GM18873 (cell line): ENCODE data around the gene LRP6.
A peak's percentile ranks its signal among the peaks of the same experiment; 100 is the strongest.
"Not testable (repeated sequence)": the region's sequence is repeated elsewhere in the genome, so short reads cannot be mapped to it uniquely, and the experiment has no call there.

Source experiments
- ATAC-seq: cut with Tn5 transposase; IDR thresholded peaks from one replicate; pipeline ENCODE4 v1.9.1; 2021; ENCODE audit warnings: mild to moderate bottlenecking, moderate library complexity, moderate number of reproducible peaks; ENCODE audit not compliant: unreplicated experiment, low FRiP score

LRP6 gene

GRCh38 chr12:12266873-12267741 is at the start of gene LRP6:
TSS of gene LRP6 (minus strand) at chr12:12267044. CDS start at chr12:12266735, 309 bp downstream.
- ATAC-seq: peak; percentile 47

- no peak for ATAC-seq
Measured at GRCh38 chr12:12315838-12316237, 49.0 kb upstream of the LRP6 start.

DNA sequence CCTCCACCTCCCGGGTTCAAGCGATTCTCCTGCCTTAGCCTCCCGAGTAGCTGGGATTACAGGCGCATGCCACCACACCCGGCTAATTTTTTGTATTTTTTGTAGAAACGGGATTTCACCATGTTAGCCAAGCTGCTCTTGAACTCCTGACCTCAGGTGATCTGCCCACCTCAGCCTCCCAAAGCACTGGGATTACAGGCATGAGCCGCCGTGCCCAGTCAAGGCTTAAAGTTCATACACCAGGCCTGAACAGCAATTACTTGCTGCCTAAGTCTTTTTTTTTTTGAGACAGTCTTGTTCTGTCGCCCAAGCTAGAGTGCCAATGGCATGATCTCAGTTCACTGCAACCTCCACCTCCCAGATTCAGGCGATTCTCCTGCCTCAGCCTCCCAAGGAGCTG is 43.9 kb upstream of the LRP6 start:
- ATAC-seq: not testable (repeated sequence)

DNA sequence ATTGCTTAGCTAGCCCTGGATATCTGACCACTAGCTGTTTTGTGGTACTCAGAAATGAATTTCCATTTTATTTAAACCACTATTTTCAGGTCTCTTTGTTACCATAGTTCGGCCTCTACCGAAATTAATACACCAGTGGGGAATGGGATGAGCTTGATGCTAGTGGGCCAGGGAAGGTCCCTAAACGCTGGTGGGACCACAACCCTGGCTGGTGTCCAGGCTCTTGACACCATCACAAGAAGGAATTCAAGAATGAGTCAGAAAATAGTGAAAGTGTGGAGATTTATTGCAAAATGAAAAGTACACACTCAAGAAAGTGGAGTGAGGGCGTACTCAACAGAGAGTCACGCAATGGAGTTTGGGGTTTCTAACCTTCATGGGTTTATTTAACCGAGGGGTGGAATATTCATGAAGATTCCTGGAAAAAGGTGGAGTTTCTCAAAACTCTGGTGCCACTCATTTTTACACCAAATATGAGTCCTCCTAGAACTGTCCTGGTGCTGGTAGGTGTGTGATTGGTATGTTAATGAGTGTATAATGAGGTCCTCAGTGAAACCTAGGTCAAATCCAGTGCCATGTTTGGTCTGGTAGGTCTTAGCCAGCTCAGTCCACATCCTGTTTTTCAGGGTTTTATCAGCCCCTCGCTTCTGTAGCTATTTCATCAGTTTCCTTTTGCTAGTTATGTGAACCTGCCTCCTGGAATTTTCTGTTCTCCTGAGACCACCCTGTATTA is 38.9 kb upstream of the LRP6 start:
- ATAC-seq: no peak

- ATAC-seq: no peak
Measured at GRCh38 chr12:12302976-12303375, 36.1 kb upstream of the LRP6 start.

- no peak for ATAC-seq
Measured at GRCh38 chr12:12301122-12301521, 34.3 kb upstream of the LRP6 start.

DNA sequence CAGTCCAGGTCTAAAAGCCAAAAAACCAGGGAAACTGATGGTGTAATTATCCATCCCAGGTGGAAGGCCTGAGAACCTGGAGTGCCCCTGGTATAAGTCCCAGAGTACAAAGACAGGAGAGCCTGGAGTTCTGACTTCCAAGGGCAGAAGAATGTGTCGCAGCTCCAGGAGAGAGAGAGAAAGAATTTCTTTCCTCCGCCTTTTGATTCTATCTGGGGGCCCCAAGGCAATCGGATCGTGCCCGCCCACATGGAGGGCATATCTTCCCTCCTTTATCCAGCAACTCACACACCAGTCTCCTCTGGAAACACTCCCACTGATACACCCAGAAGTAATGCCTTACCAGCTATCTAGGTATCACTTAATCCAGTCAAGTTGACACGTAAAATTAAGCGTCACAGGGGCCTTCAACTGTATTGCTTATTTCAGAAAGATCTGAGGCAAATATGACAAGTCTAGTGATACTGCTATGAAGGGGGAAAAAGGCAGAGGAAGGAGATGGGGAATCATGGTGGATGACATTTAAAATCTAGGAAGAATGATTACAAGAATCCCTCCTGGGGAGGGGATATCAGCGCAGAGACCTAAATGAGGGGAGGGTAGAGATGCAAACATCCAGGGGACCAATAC is 30.5 kb upstream of the LRP6 start:
- no peak for ATAC-seq

DNA sequence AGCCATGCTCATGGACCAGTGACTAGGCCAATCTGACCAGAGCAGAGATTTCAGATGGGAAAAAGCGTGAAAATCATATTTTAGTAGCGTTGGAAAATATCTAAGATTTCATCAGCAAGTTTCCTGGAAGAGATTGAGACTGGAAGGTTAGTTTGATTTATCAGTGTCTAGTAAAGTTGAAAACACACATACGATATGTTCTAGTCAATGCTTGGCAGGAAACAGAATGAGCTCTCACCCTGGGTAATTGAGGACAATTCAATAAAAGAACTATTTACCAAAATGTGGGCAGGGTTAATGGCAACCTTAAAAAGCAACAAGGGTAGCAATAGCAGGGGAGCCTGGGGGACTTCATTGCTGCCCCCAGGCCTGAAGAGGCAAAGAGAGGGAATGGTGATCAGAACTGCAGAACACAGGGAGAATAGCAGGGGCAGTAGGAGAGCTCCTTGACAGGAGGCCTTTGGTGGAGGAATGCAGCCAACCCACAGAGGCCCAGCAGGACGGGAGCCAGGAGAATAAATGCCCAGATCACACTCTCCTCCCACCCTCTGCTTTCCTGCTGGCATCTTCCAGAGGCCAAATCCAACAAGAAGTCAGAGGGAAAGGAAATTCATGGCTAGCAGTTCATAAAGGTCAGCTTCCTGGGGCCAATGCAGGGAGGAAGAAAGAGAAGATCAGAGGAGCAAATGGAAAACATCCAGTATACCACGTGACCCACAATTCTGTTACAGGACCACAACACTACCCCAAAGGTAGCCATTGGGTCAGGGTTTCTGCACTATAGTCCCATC is 27.6 kb upstream of the LRP6 start:
- ATAC-seq: no peak

- ATAC-seq: no peak
Measured at GRCh38 chr12:12290206-12290605, 23.4 kb upstream of the LRP6 start.

DNA sequence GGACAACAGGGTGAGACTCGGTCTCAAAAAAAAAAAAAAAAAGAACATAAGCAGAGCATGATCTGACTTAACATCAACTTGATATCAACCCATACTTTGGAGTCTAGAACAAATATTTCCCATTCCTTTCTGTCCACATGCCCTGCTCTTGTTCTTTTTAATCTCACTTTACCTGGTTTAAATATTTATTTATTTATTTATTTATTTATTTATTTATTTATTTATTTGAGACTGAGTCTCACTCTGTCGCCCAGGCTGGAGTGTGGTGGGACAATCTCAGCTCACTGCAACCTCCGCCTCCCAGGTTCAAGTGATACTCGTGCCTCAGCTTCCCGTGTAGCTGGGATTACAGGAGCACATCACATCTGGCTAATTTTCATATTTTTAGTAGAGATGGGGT is 19.6 kb upstream of the LRP6 start:
- no peak for ATAC-seq

DNA sequence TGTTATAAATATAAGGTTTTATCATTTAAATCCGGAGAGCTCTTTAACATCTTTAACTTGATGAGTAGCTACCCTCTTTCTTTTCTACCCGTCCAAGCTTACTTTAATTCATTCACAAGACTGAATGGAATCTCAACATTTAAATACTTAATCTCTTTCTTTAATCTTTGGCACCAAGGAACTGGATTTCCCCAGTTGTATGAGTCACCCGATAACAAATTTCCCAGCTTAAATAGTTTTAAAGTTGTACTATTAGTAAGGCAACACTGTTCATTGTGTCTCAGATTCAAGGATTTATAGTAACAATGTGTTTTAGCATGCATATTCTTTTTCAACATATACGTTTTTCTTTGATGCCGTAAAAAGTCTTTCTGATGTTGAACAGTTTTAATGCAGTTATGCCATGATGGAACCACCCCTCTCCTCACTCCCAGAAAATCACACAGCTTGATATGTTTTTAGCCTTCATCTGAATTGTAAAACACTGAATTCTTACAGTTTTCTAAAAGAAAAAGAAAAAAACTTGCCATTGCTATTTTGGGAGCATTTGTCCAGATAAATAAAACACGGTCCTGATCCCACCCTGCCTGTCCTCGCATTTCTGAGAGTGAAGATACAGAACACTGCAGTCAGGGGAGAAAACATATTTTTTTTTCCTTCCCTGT is 16.0 kb upstream of the LRP6 start:
- ATAC-seq: no peak

DNA sequence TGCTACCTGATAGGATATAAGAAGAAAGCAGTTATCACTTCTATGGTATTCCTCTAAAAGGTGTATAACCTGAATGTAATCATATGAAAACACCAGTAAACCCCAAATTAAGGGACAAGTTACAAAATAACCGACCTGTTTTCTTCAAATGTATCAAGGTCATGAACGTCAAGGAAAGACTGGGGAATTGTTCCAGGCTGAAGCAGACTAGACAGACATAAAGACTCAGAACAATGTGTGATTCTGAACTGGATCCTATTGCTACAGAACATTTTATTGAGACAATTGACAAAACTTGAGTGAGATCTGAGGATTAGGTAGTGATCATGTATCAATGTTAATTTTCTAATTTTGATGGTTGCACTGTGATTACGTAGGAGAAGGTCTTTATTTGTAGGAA is 15.4 kb upstream of the LRP6 start:
- no peak for ATAC-seq

- ATAC-seq: no peak
Measured at GRCh38 chr12:12281134-12281533, 14.3 kb upstream of the LRP6 start.

- no peak for ATAC-seq
Measured at GRCh38 chr12:12278899-12279298, 12.1 kb upstream of the LRP6 start.

DNA sequence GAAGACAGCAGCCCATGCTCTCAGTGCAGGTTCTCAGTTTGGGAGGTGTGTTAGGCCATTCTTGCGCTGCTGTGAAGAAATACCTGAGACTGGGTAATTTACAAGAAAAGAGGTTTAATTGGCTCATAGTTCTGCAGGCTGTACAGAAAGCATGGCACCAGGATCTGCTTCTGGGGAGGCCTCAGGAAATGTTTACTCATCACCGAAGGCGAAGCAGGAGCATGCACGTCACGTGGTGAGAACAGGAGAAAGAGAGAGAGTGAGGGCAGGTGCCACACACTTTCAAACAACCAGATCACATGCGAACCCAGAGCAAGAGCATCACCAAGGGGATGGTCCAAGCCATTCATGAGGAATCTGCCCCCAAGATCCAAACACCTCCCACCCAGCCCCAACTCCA is 9.0 kb upstream of the LRP6 start:
- ATAC-seq: no peak

GRCh38 chr12:12273291-12273957 is 6.6 kb upstream of the LRP6 start:
- ATAC-seq: no peak

DNA sequence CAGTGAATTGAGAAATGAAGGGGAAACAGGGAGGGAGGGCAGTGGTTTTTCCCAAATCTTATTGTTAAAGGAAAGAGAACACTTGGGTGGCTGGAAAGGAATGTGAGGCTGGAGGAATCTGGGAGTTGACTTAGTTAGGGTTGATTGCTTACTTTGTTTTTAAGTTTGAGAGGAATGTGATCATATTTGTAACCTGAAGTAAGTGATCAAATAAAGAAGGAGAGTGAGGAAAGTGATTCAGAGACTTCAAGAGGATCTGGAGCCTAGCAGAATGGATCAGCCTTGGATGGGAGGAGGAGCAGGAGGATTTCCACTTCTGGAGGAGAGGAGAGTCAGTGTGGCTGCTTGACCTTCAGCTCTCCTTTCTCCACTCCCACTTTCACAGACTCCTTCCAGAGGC is 6.0 kb upstream of the LRP6 start:
- ATAC-seq: no peak

DNA sequence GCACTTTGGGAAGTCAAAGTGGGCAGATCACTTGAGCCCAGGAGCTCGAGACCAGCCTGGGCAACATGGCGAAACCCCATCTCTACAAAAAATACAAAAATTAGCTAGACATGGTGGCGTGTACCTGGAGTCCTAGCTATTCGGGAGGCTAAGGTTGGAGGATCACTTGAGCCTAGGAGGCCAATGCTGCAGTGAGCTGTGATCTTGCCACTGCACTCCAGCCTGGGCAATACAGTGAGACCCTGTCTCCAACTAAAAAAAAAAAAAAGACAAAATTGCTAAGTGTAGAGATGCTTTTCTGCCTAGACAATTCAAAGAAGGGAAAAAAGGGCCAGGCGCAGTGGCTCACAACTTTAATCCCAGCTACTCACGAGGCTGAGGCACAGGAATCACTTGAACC is 3.4 kb upstream of the LRP6 start:
- no peak for ATAC-seq

DNA sequence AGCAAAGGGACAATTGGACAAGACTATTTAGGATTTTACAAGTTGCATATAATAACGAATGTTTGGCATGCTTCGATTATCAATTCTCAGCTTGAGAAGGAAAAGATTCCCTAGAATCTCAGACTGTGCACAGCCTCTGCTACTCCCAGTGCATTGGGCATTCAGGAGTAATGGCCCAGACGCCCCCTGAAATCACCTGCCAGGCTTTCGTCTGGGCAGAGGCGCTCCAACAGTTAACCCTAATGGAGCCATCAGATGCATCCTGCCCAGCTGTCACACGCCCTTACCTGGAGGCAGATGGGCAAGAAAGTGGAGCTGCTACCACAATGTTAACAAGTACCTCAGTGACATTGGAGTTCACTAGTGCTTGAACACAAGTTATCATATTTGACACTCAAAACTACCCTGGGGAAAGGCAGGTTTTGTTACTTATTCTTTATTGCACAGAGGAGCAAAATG is 927 bp upstream of the LRP6 start:
- ATAC-seq: no peak
